UCSD-AML1 (cell line): ENCODE measurements around the gene ADAR.

Source experiments
- DNase-seq: peaks from one replicate; lab custom pipeline; 2025; ENCODE audit not compliant: unreplicated experiment; lab: John Stamatoyannopoulos, UW

ADAR gene

GRCh38 chr1:154559466-154560044 lies 48.4 kb downstream of the ADAR start:
- peak; percentile 77 for DNase-seq

GRCh38 chr1:154558720-154559465 lies 49.1 kb downstream of the ADAR start:
- DNase-seq: peak; percentile 99

GRCh38 chr1:154557939-154558719 lies 49.9 kb downstream of the ADAR start, which contains the start of gene UBE2Q1:
UBE2Q1 (minus strand) TSS chr1:154558662; CDS start chr1:154558553, 109 bp downstream.
- DNase-seq: peak; percentile 50

GRCh38 chr1:154557248-154557938 lies 50.6 kb downstream of the ADAR start:
- DNase-seq: no peak

GRCh38 chr1:154556422-154556821 lies 51.6 kb downstream of the ADAR start:
- no peak for DNase-seq

- DNase-seq: no peak
Measured at GRCh38 chr1:154553056-154554030, 54.6 kb downstream of the ADAR start.

GRCh38 chr1:154552036-154552435 lies 56.0 kb downstream of the ADAR start:
- no peak for DNase-seq

- DNase-seq: no peak
Measured at GRCh38 chr1:154551474-154551873, 56.5 kb downstream of the ADAR start.

- no peak for DNase-seq
Measured at GRCh38 chr1:154550657-154551056, 57.3 kb downstream of the ADAR start.

GRCh38 chr1:154550070-154550469 lies 57.9 kb downstream of the ADAR start:
- DNase-seq: no peak

- DNase-seq: no peak
Measured at GRCh38 chr1:154549202-154549770, 58.7 kb downstream of the ADAR start.

- DNase-seq: no peak
Measured at GRCh38 chr1:154548028-154548427, 60.0 kb downstream of the ADAR start.

GRCh38 chr1:154547105-154547732 lies 60.8 kb downstream of the ADAR start:
- DNase-seq: no peak

GRCh38 chr1:154546264-154547063 lies 61.5 kb downstream of the ADAR start:
- peak; percentile 72 for DNase-seq

- no peak for DNase-seq
Measured at GRCh38 chr1:154541231-154541630, 66.8 kb downstream of the ADAR start.

- no peak for DNase-seq
Measured at GRCh38 chr1:154539486-154540483, 68.2 kb downstream of the ADAR start.

GRCh38 chr1:154536570-154536969 lies 71.4 kb downstream of the ADAR start:
- DNase-seq: no peak
